Brain pericyte (primary cell): Measurements from ENCODE around the gene TSC22D3.

ENCODE experiments used
- DNase-seq: peaks from one replicate; pipeline ENCODE4 v3.0.0-alpha.2; 2012; ENCODE audit warnings: low read depth, low spot score

TSC22D3 gene

GRCh38 chrX:107760304-107761077, 15.1 kb downstream of the TSC22D3 start:
- no peak for DNase-seq

- DNase-seq, result no peak
Measured at GRCh38 chrX:107758231-107758766, 17.3 kb downstream of the TSC22D3 start.

DNA sequence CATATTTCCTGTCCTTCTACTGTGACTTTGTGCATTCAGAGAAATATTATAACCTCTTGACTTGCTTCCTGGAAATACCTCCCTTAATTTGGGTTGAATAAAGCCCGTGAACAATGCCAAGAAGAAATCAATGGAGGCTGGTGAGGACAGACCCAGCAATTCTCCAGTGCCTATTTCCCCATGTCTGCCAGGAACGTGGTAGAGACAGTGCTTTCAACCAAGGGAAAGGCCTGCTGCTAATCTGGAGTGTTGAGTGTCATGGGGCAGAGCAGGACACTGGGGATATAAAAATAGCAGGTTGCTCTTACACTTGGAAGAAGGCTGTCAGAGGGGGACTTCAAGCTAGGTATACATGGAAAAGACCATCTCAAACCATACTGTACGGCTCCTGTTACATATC, 19.9 kb downstream of the TSC22D3 start:
- DNase-seq, result no peak

- DNase-seq, result no peak
Measured at GRCh38 chrX:107753187-107753586, 22.4 kb downstream of the TSC22D3 start.

GRCh38 chrX:107752714-107753113, 22.9 kb downstream of the TSC22D3 start:
- DNase-seq, result no peak

DNA sequence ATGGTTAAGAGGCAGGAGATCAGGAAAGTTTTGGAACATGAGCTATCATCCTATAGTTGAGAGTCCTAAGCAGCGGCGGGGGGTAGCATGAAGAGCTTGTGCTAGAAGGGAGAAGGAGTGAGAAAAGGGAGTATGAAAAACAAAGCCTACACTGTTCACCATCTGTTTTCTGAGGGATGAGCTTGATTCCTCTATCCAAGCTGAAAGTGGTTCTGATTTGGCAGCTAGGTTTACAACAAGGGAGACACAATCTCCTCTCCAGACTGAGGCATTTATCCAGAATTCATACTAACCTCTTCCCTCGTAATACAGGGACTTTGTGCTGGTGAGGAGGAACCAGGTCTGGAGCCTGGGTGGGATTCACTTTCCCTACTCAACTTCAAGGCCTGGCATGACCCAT, 23.5 kb downstream of the TSC22D3 start:
- no peak for DNase-seq

GRCh38 chrX:107750861-107751445, 24.6 kb downstream of the TSC22D3 start:
- no peak for DNase-seq

- no peak for DNase-seq
Measured at GRCh38 chrX:107750263-107750662, 25.3 kb downstream of the TSC22D3 start.

- no peak for DNase-seq
Measured at GRCh38 chrX:107748506-107748905, 27.1 kb downstream of the TSC22D3 start.

- DNase-seq, result no peak
Measured at GRCh38 chrX:107747596-107748161, 27.9 kb downstream of the TSC22D3 start.

GRCh38 chrX:107744868-107745267, 30.7 kb downstream of the TSC22D3 start:
- DNase-seq, result no peak

GRCh38 chrX:107743995-107744394, 31.6 kb downstream of the TSC22D3 start:
- no peak for DNase-seq

DNA sequence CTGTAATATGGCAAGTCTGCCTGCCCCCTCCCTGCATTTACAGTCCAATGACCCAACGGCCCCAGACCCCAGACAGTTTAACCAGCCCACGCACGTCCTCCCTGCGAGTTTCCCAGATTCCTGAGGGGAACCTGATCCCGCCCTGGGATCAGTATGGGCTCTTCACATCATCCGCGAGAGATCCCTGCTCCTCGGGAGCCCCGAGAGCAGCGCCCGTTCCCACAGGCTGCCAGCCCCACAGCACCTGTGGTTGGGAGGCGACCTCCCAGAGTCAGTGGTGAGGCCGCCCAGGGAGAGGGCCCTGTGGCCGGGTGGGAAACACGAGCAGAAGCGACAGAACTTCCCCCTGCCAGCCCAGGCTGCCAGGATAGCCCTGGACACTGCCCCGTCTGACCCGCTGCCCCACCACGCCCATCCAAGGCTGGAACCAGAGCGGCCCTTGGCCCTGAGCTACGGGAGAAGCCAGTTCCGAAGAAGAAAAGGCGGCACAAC, 32.8 kb downstream of the TSC22D3 start:
- no peak for DNase-seq

- DNase-seq, result no peak
Measured at GRCh38 chrX:107741404-107741790, 34.2 kb downstream of the TSC22D3 start.

DNA sequence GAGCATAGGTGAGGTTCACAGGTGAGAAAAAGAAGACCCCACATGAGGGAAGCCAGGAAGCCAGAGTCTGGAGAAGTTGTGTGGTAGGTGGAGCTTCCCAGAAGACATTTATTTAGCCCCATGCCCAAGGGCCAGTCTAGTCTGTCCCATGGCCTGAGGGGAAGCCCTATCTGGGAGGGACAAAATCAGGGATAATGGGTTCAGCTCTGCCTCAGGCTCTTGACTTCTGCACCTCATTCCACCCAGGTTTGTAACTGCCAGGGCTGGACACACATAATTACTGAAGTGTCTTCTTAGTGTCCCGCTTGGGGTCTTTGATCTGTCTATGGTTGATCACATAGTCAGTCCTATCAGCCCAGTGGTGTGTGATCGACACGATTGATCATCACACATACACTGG, 36.0 kb downstream of the TSC22D3 start:
- DNase-seq, result no peak

DNA sequence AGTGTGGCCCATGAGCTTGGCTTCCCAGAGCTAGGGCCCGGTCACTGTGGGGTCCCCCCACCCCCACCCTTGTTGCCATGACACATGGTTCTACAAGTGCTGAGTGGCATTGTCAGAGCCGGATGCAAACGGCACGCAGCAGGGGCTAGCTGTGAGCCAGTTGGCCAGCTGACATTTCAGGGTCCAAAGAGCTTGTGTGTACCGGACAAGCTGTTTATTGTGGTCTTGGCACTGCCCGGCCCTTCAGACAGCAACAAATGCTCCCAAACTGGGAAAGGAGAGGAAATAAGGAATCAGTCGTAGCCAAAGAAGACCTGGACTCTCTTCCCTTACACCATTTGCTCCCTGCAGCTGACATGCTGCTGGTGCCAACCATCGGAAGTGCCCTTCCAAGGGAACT, 36.8 kb downstream of the TSC22D3 start:
- DNase-seq, result no peak

GRCh38 chrX:107738272-107738671, 37.3 kb downstream of the TSC22D3 start:
- DNase-seq, result no peak

GRCh38 chrX:107736781-107737531, 38.6 kb downstream of the TSC22D3 start:
- DNase-seq, result peak; percentile 79

GRCh38 chrX:107734646-107735045, 40.9 kb downstream of the TSC22D3 start:
- DNase-seq, result no peak

DNA sequence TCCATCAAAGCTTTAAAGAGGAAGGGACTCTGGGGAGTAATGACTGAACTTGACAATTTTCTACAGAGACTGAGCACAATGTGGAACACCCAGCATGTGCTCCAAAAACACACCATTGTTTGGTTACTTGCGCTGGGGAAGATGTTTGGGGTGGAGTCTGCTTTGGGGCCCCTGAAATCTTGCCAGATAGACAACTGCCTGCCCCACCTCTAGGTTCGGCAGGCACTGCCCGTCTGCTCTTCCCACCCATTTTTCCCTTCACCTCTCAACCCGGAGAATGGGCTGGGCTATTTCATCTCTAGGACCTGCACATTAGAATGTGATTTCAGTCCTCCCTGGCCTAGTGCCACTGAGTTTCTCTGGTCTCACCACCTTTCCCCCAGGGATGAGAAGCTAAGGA, 41.9 kb downstream of the TSC22D3 start:
- DNase-seq, result no peak

- no peak for DNase-seq
Measured at GRCh38 chrX:107731831-107732502, 43.6 kb downstream of the TSC22D3 start.
